IPS-NIHi7 (cell line): ENCODE results near the gene TPPP3.
A peak's percentile ranks its signal among the peaks of the same experiment; 100 is the strongest.

Experiments
- DNase-seq: peaks from one replicate; pipeline ENCODE4 v3.0.0; 2012; ENCODE audit warnings: mixed read lengths; ENCODE audit errors: extremely low spot score

Gene TPPP3

GRCh38 chr16:67404740-67405226 lies 11.5 kb upstream of the TPPP3 start:
- DNase-seq: no peak

GRCh38 chr16:67403976-67404555 lies 10.8 kb upstream of the TPPP3 start:
- DNase-seq: no peak

GRCh38 chr16:67400901-67401300 lies 7.6 kb upstream of the TPPP3 start:
- no peak for DNase-seq

- DNase-seq: no peak
These were observed 6.7 kb upstream of the TPPP3 start for GRCh38 chr16:67399749-67400704.

- DNase-seq: peak; percentile 91
These were observed 6.0 kb upstream of the TPPP3 start for GRCh38 chr16:67399218-67399733.

- no peak for DNase-seq
These were observed 5.4 kb upstream of the TPPP3 start for GRCh38 chr16:67398546-67399217.

GRCh38 chr16:67397812-67398545 lies 4.7 kb upstream of the TPPP3 start:
- DNase-seq: no peak

GRCh38 chr16:67397036-67397801 lies 3.9 kb upstream of the TPPP3 start:
- DNase-seq: no peak

GRCh38 chr16:67396159-67397035 lies 3.1 kb upstream of the TPPP3 start:
- DNase-seq: peak; percentile 88

GRCh38 chr16:67395458-67396158 lies 2.3 kb upstream of the TPPP3 start:
- no peak for DNase-seq

GRCh38 chr16:67395105-67395457 lies 1.8 kb upstream of the TPPP3 start:
- DNase-seq: no peak

GRCh38 chr16:67394155-67395104 lies 1.1 kb upstream of the TPPP3 start:
- DNase-seq: no peak

- no peak for DNase-seq
These were observed 473 bp upstream of the TPPP3 start for GRCh38 chr16:67393788-67394154.

GRCh38 chr16:67392301-67393059 lies 818 bp downstream of the TPPP3 start:
- DNase-seq: no peak

- no peak for DNase-seq
These were observed 1.6 kb downstream of the TPPP3 start for GRCh38 chr16:67391424-67392300.

GRCh38 chr16:67390816-67391423 lies 2.4 kb downstream of the TPPP3 start:
- no peak for DNase-seq
